ENCODE measurements around the gene MPRIP.

- TF ChIP-seq CTCF (IDR thresholded peaks at IDR 0.05; ENCODE audit: borderline replicate concordance, extremely low read depth, low read length, poor library complexity, severe bottlenecking) (no peak), EZH2 (IDR thresholded peaks at IDR 0.05; ENCODE audit: borderline replicate concordance, low read depth, low read length, severe bottlenecking) (no peak)
Measured at GRCh38 chr17:17043461-17044271, 1.4 kb downstream of the MPRIP start.

All from DND-41 (cell line).